ENCODE measurements around the gene ORM2. TPM values are rescaled to one million over a fixed set of nuclear protein-coding genes. Genes with fewer than 3 reads are reported as not detected.

Gene ORM2
- total RNA-seq, 1 donor from 2014 or later: not detected

GRCh38 chr9:114341152-114341830 is 11.6 kb downstream of the ORM2 start:
- peak; percentile 57 for DNase-seq (ENCODE audit: missing footprints)
- intact Hi-C loops (cut with DNase I): no loop called here
- no peak for ATAC-seq

GRCh38 chr9:114341991-114342390 is 12.3 kb downstream of the ORM2 start:
- no peak for ATAC-seq

GRCh38 chr9:114342755-114343440 is 13.2 kb downstream of the ORM2 start:
- DNase-seq (ENCODE audit: missing footprints): no peak
- intact Hi-C loops (cut with DNase I): no loop called here

More at GRCh38 chr9:114341991-114342390, 12.3 kb downstream of the ORM2 start:
- peak; percentile 59 for DNase-seq (ENCODE audit: missing footprints)
- intact Hi-C loops (cut with DNase I): no loop called here

GRCh38 chr9:114343471-114344187 is 14.0 kb downstream of the ORM2 start:
- intact Hi-C loops (cut with DNase I): no loop called here
- DNase-seq (ENCODE audit: missing footprints): peak; percentile 62
- no peak for ATAC-seq

More at GRCh38 chr9:114342755-114343440, 13.2 kb downstream of the ORM2 start:
- no peak for ATAC-seq

- intact Hi-C loops (cut with DNase I): no loop called here
- DNase-seq (ENCODE audit: missing footprints) (no peak), ATAC-seq (no peak)
Observed at GRCh38 chr9:114344188-114344566, 14.5 kb downstream of the ORM2 start.

GRCh38 chr9:114344692-114345091 is 15.0 kb downstream of the ORM2 start:
- DNase-seq (ENCODE audit: missing footprints) (no peak), ATAC-seq (no peak)
- intact Hi-C loops (cut with DNase I): no loop called here

- DNase-seq (ENCODE audit: missing footprints): no peak
- intact Hi-C loops (cut with DNase I): no loop called here
- no peak for ATAC-seq
Observed at GRCh38 chr9:114345493-114346065, 15.9 kb downstream of the ORM2 start.

- DNase-seq (ENCODE audit: missing footprints): no peak
- intact Hi-C loops (cut with DNase I): no loop called here
- no peak for ATAC-seq
Observed at GRCh38 chr9:114346146-114346545, 16.5 kb downstream of the ORM2 start.

- no peak for DNase-seq (ENCODE audit: missing footprints)
- intact Hi-C loops (cut with DNase I): no loop called here
- no peak for ATAC-seq
Observed at GRCh38 chr9:114347675-114348074, 18.0 kb downstream of the ORM2 start.

GRCh38 chr9:114348261-114348905 is 18.7 kb downstream of the ORM2 start:
- ATAC-seq: no peak
- intact Hi-C loops (cut with DNase I): no loop called here
- no peak for DNase-seq (ENCODE audit: missing footprints)

- ATAC-seq: peak; percentile 47
- peak; percentile 69 for DNase-seq (ENCODE audit: missing footprints)
- intact Hi-C loops (cut with DNase I): no loop called here
Observed at GRCh38 chr9:114348906-114349482, 19.3 kb downstream of the ORM2 start.

GRCh38 chr9:114349713-114350480 is 20.2 kb downstream of the ORM2 start:
- intact Hi-C loops (cut with DNase I): no loop called here
- DNase-seq (ENCODE audit: missing footprints): no peak
- ATAC-seq: peak; percentile 21

- intact Hi-C loops (cut with DNase I): no loop called here
- DNase-seq (ENCODE audit: missing footprints): no peak
- no peak for ATAC-seq
Observed at GRCh38 chr9:114350636-114351401, 21.1 kb downstream of the ORM2 start.

GRCh38 chr9:114351932-114352331 is 22.3 kb downstream of the ORM2 start:
- intact Hi-C loops (cut with DNase I): no loop called here
- DNase-seq (ENCODE audit: missing footprints) (no peak), ATAC-seq (peak; percentile 40)

GRCh38 chr9:114355821-114356220 is 26.2 kb downstream of the ORM2 start:
- DNase-seq (ENCODE audit: missing footprints): no peak
- ATAC-seq: no peak
- intact Hi-C loops (cut with DNase I): no loop called here

- intact Hi-C loops (cut with DNase I): no loop called here
- no peak for DNase-seq (ENCODE audit: missing footprints)
- peak; percentile 30 for ATAC-seq
Observed at GRCh38 chr9:114356792-114357191, 27.1 kb downstream of the ORM2 start.

GRCh38 chr9:114357360-114357759 is 27.7 kb downstream of the ORM2 start:
- no peak for ATAC-seq
- intact Hi-C loops (cut with DNase I): no loop called here
- no peak for DNase-seq (ENCODE audit: missing footprints)

All from Right ventricle myocardium inferior (tissue), 1 donor.